ES-I3 (cell line): Measurements from ENCODE around the gene ANKRD12.
"Not testable (repeated sequence)": the region's sequence is repeated elsewhere in the genome, so short reads cannot be mapped to it uniquely, and the experiment has no call there.

Experiments used
- H3K36me3 ChIP-seq: 2 replicates; pipeline ENCODE4 v1.6.1; 2013; ENCODE audit warnings: mild to moderate bottlenecking, low read length, control low read depth, moderate library complexity; ENCODE audit not compliant: insufficient read depth
- H3K4me1 ChIP-seq: 2 replicates; pipeline ENCODE4 v1.6.1; 2013; ENCODE audit warnings: mild to moderate bottlenecking, control low read depth, low read length; ENCODE audit not compliant: insufficient read depth
- H3K9ac ChIP-seq: 2 replicates; pipeline ENCODE4 v1.6.1; 2013; ENCODE audit warnings: low read depth, mild to moderate bottlenecking, low read length, moderate library complexity
- H3K9me3 ChIP-seq: 2 replicates; pipeline ENCODE4 v1.6.1; 2013; ENCODE audit warnings: mild to moderate bottlenecking, low read length, moderate library complexity; ENCODE audit not compliant: control insufficient read depth, insufficient read depth

Gene ANKRD12

GRCh38 chr18:9136315-9137155 is at the start of gene ANKRD12:
ANKRD12 (plus strand) TSS chr18:9136781; CDS start chr18:9182433, 45,652 bp downstream.
- Histone ChIP-seq H3K9ac (peak within 1 kb of the TSS; percentile 97), H3K9me3 (no peaks in the 10 kb centered on the region), H3K4me1 (no peaks in the 10 kb centered on the region), H3K36me3 (no peaks in the 10 kb centered on the region; the same call in 1 of the 2 replicates)

GRCh38 chr18:9087144-9087543 is 49.4 kb upstream of the ANKRD12 start:
- Histone ChIP-seq H3K36me3 (no peaks in the 10 kb centered on the region), H3K9me3 (no peaks in the 10 kb centered on the region), H3K4me1 (no peaks in the 10 kb centered on the region), H3K9ac (no peak overlapping the region)

GRCh38 chr18:9088252-9088651 is 48.3 kb upstream of the ANKRD12 start:
- H3K9me3 ChIP-seq = no peaks in the 10 kb centered on the region
- H3K4me1 ChIP-seq = no peaks in the 10 kb centered on the region
- H3K9ac ChIP-seq = no peak overlapping the region
- H3K36me3 ChIP-seq = no peaks in the 10 kb centered on the region

DNA sequence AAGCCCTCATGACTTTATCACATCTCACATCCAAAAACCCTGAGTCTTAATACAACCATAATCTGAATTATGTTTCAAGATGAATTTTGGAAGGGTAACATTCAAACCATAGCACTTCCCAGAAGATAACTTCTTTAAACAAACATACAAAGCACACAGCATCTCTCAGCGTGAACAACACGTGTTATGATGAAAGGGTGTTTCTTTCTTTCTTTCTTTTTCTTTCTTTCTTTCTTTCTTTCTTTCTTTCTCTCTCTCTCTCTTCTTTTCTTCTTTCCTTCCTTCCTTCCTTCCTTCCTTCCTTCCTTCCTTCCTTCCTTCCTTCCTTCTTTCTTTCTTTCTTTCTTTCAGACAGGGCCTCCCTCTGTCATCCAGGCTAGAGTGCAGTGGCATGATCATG is 47.9 kb upstream of the ANKRD12 start:
- H3K9me3 ChIP-seq, H3K36me3 ChIP-seq, H3K4me1 ChIP-seq, H3K9ac ChIP-seq: not testable (repeated sequence)

DNA sequence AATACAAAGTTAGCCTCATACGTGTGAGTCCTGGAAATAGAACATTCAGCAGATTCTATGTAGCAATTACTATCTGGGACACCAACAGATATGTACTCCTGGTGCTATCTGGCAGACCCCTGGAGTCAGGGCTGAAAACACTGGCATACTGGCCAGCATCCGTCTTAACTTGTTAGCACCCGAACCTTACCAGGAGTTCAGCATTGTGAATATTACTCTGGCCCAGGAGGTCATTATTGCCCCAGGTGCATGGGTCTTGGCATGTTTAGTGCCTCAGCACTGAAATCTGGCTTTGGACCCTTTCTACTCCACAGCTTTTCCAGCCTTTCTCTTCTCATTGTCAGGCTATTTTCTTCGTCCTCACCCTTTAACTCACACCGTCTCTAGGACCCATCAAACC is 46.0 kb upstream of the ANKRD12 start:
- peaks cover 8% of the 10 kb centered on the region for H3K4me1 ChIP-seq
- H3K36me3 ChIP-seq = no peaks in the 10 kb centered on the region
- no peak overlapping the region for H3K9ac ChIP-seq
- H3K9me3 ChIP-seq = no peaks in the 10 kb centered on the region

DNA sequence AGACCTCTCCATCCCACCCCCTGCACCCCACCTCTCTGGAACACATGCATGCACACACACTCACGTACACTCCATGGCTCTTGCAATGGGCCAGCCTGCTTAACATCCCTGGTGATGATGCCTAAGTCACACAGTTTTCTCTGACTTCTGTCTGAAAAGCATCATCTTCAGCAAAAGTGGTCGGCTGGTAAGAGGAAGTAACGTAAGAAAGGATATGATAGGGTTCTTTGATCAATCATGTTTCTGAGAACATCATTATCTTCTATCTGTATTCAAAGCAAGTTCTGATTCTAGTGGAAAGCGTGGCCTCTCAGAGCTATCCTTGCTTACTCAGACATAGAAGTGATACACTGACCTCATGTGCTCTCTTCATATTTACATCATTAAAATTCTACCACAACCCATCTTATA is 45.5 kb upstream of the ANKRD12 start:
- Histone ChIP-seq H3K9ac (no peak overlapping the region), H3K4me1 (peaks cover 11% of the 10 kb centered on the region), H3K36me3 (no peaks in the 10 kb centered on the region), H3K9me3 (no peaks in the 10 kb centered on the region)

DNA sequence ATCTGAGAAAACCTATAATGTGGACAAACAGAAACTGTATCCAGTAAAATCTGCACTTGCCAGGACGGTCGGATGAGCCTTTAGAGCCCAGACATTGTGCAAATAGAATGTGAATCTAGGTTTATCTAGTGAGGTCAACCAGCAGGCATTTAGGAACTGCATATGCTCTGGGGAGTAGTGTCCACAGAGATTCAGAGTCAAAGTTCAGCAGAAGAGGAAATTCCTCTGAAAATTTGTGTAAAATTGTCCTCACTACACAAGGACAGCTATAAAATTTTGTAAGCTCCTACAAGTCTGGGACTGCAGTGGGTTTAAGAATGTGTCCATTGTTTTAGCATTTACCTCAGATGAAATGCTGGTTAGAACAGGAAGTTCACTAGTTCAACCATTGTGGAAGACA is 43.9 kb upstream of the ANKRD12 start:
- Histone ChIP-seq H3K36me3 (no peaks in the 10 kb centered on the region), H3K4me1 (peaks cover 25% of the 10 kb centered on the region), H3K9ac (no peak overlapping the region), H3K9me3 (no peaks in the 10 kb centered on the region)

GRCh38 chr18:9093109-9093508 is 43.5 kb upstream of the ANKRD12 start:
- peaks cover 25% of the 10 kb centered on the region for H3K4me1 ChIP-seq
- not testable (repeated sequence) for H3K9ac ChIP-seq, H3K36me3 ChIP-seq, H3K9me3 ChIP-seq

DNA sequence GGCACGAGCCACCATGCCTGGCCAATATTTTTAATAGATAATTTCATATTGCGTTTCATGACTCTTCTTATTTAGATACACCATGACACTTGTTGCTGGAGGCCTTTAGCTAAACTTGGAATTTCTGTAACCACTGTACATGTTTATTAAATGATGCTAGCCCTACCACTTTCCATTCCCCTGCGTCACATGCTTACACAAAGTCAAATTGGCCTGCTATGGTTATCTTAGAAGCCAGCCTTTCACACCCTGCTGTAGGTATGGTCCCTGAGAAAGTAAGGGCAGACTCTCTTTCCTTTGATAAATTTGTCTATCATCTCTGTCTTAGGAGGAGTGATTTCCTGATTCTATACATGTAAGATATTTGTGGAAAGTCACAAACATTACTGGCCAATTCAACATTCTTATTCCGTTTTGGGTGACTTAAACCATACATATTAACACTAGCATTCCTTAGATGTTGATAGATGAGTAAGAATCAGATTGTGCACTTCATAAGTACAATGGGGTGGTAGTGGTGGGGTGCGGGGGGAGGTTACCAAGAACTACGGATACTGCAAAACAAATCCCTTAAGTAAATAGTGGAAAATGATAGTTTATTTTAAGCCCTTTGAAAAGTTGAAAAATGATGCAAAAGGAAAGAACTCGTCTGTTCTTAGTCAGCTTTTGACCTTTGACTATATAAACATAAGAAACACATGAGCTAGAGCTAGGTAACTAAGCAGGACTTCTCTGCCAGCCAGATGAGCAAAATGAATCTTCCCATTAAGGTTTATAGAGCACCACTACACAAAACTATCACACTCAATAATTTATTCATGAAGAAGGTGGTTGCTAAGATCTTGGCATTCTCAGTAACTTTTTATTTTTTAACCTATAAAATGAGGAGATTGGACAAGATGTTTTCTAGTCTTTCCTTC is 42.0 kb upstream of the ANKRD12 start:
- no peak overlapping the region for H3K9ac ChIP-seq
- no peaks in the 10 kb centered on the region for H3K36me3 ChIP-seq
- peaks cover 25% of the 10 kb centered on the region for H3K4me1 ChIP-seq
- no peaks in the 10 kb centered on the region for H3K9me3 ChIP-seq

DNA sequence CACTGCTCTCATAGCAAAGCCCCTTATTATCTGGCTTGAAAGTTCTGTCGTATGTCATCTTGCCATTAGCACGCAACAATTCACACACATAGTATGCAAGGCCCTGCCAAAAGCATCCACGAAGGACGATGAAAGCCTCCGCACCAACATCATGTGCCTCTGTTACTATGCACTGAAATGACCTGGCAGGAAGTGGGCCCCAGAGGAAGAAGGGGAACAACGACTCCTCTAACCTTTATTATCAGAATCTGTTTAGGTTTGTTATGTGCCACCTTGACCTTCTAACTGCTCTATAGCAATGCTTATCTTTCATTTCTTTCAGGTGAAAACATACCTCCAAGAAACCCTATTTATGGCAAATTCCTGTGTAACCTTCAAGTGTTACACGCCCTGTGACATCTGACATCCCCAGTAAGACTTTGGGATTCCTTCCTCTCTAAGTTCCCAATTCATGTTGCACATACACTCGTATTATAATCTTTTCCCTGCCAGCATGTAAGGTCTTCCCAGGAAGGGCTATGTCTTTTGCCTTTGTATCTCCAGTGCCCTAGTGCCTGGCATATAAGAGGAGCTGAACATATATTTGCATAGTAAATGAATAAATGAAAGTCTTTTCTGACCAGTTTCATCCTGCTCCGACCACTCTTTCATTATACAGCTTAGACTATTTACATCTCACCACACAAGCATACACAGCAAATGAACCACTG is 41.1 kb upstream of the ANKRD12 start:
- Histone ChIP-seq H3K9ac (no peak overlapping the region), H3K9me3 (no peaks in the 10 kb centered on the region), H3K36me3 (no peaks in the 10 kb centered on the region), H3K4me1 (peaks cover 25% of the 10 kb centered on the region)

GRCh38 chr18:9096007-9096371 is 40.6 kb upstream of the ANKRD12 start:
- Histone ChIP-seq H3K9ac (no peak overlapping the region), H3K36me3 (no peaks in the 10 kb centered on the region), H3K9me3 (no peaks in the 10 kb centered on the region), H3K4me1 (peaks cover 25% of the 10 kb centered on the region)

- Histone ChIP-seq H3K36me3 (no peaks in the 10 kb centered on the region), H3K9ac (no peak overlapping the region), H3K9me3 (no peaks in the 10 kb centered on the region), H3K4me1 (peaks cover 28% of the 10 kb centered on the region)
Measured at GRCh38 chr18:9096685-9097084, 39.9 kb upstream of the ANKRD12 start.

DNA sequence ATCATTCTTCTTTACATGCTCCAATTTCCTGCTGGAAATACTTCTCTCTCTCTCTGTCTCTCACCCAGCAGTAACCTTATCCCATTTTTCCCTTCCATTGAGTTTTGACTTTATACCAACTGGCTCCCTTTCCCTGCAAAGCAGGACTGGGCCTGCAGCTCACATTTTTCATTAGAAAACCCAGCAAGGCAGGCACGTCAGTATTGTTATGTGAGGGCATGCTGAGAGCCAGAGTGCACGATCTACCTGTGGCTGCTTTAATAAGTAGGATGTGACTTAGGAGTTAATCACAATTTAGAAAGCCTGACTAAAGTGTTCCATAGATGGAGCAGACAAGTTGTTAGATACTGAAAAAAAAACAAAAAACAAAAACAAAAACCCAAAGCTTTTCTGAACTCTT is 39.2 kb upstream of the ANKRD12 start:
- Histone ChIP-seq H3K9ac (no peak overlapping the region), H3K9me3 (no peaks in the 10 kb centered on the region), H3K36me3 (no peaks in the 10 kb centered on the region), H3K4me1 (peaks cover 28% of the 10 kb centered on the region)

GRCh38 chr18:9100796-9101195 is 35.8 kb upstream of the ANKRD12 start:
- Histone ChIP-seq H3K4me1 (peaks cover 28% of the 10 kb centered on the region), H3K36me3 (no peaks in the 10 kb centered on the region), H3K9ac (no peak overlapping the region), H3K9me3 (no peaks in the 10 kb centered on the region)
